Neural crest cell (in vitro differentiated cells): ENCODE data around the gene NMUR1. TPM values are rescaled to one million over a fixed set of nuclear protein-coding genes. Genes with fewer than 3 reads are reported as not detected.
A peak's percentile ranks its signal among the peaks of the same experiment; 100 is the strongest.
"Not testable (repeated sequence)": the region's sequence is repeated elsewhere in the genome, so short reads cannot be mapped to it uniquely, and the experiment has no call there.

ENCODE experiments used
- DNase-seq: peaks from one replicate; pipeline ENCODE4 v3.0.0; 2021; ENCODE audit warnings: low read depth, mixed read lengths, low spot score
- H3K27ac Mint-ChIP-seq: one replicate; pipeline ENCODE4 v1.8.0; 2021; ENCODE audit warnings: mild to moderate bottlenecking, mixed read lengths; ENCODE audit not compliant: unreplicated experiment
- H3K27me3 Mint-ChIP-seq: 2 replicates; pipeline ENCODE4 v1.8.0; 2021; ENCODE audit warnings: low read depth, mild to moderate bottlenecking, mixed read lengths
- H3K36me3 Mint-ChIP-seq: 2 replicates; pipeline ENCODE4 v1.8.0; 2021; ENCODE audit warnings: low read depth, mild to moderate bottlenecking, mixed read lengths
- H3K4me1 Mint-ChIP-seq: 2 replicates; pipeline ENCODE4 v1.8.0; 2021; ENCODE audit warnings: mixed read lengths
- H3K4me3 Mint-ChIP-seq: one replicate; pipeline ENCODE4 v1.8.0; 2021; ENCODE audit warnings: mild to moderate bottlenecking, mixed read lengths
- H3K9me3 Mint-ChIP-seq: 2 replicates; pipeline ENCODE4 v1.8.0; 2021; ENCODE audit warnings: mixed read lengths
- CTCF ChIP-seq: fragments of 200-600 bp; sonication (generic); conservative IDR thresholded peaks from 2 replicates; pipeline ENCODE4 v1.5.0; 2021; ENCODE audit warnings: antibody characterized with exemption, mild to moderate bottlenecking
- total RNA-seq: library from RNA; stranded (reverse); gene quantifications from 2 replicates; pipeline ENCODE4 v1.2.1, GENCODE V29; 2021

Gene NMUR1
- total RNA-seq, 1 donor from 2014 or later = not detected

DNA sequence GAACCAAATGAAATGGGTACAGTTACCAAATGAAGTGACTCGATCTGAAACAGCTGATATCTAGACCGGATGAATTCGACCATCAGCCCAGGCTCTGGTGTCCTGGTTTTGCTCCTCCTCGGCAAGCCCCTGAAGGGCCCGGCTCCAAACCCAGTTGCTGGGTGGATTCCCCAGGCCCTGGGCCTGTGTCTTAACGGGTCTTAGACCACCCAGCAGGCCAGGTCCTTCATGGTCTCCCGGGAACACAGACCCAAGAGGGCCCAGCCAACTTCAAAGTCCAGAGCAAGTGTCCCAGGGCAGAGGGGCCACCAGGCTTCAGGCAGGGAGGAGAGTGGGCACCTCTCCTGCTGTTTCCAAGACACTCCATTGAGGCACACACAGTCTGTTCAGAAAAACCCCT is 26.7 kb upstream of the NMUR1 start:
- Mint-ChIP-seq H3K36me3 (peaks cover 7% of the 10 kb centered on the region), H3K4me1 (peaks cover 10% of the 10 kb centered on the region), H3K27ac (no peak overlapping the region), H3K27me3 (no peaks in the 10 kb centered on the region), H3K9me3 (peaks cover 10% of the 10 kb centered on the region), H3K4me3 (no peak overlapping the region)
- DNase-seq = no peak
- TF ChIP-seq CTCF = no peak

DNA sequence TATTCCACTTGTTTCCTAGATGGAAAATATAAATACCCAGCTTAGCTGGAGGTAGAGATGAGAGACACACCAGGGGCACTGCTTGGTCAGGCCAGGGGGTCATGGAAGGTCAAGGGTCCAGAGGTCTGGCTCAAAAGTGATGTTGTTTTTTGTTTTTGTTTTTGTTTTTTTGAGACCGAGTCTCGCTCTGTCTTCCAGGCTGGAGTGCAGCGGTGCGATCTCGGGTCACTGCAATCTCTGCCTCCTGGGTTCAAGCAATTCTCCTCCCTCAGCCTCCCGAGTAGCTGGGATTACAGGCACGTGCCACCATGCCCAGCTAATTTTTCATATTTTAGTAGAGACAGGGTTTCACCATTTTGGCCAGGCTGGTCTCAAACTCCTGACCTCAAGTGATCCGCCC is 26.3 kb upstream of the NMUR1 start:
- Mint-ChIP-seq H3K4me1 (peaks cover 10% of the 10 kb centered on the region), H3K9me3 (peaks cover 10% of the 10 kb centered on the region)
- not testable (repeated sequence) for H3K4me3 Mint-ChIP-seq, H3K36me3 Mint-ChIP-seq, H3K27me3 Mint-ChIP-seq, H3K27ac Mint-ChIP-seq, DNase-seq

- no peak for DNase-seq
- TF ChIP-seq CTCF = no peak
- Mint-ChIP-seq H3K27ac (peak overlapping the region; percentile 70), H3K9me3 (peaks cover 10% of the 10 kb centered on the region), H3K36me3 (peaks cover 7% of the 10 kb centered on the region), H3K27me3 (no peaks in the 10 kb centered on the region), H3K4me3 (no peak overlapping the region), H3K4me1 (peaks cover 10% of the 10 kb centered on the region)
These were observed 24.7 kb upstream of the NMUR1 start for GRCh38 chr2:231554748-231555545.

DNA sequence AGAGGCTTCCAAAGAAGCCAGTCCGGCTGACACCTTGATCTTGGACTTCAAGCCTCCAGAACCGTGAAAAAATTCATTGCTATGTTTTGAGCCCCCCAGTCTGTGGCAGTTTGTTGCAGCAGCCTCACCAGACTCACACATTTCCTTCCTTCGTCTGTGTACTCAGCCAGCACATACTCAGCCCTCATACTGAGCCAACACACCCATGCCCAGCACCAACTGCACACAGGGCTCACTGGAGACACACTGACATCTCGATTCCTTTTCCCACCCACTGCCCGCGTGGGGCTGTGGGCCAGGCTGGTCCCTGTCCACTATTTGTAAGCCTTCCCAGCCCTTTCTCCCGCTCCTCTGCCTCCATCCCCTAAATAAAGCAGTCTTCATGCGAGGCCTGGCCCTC is 24.1 kb upstream of the NMUR1 start:
- Mint-ChIP-seq H3K27me3 (no peaks in the 10 kb centered on the region), H3K4me1 (peaks cover 10% of the 10 kb centered on the region), H3K36me3 (peaks cover 7% of the 10 kb centered on the region), H3K4me3 (no peak overlapping the region), H3K27ac (no peak overlapping the region), H3K9me3 (peaks cover 10% of the 10 kb centered on the region)
- no peak for TF ChIP-seq CTCF
- no peak for DNase-seq

DNA sequence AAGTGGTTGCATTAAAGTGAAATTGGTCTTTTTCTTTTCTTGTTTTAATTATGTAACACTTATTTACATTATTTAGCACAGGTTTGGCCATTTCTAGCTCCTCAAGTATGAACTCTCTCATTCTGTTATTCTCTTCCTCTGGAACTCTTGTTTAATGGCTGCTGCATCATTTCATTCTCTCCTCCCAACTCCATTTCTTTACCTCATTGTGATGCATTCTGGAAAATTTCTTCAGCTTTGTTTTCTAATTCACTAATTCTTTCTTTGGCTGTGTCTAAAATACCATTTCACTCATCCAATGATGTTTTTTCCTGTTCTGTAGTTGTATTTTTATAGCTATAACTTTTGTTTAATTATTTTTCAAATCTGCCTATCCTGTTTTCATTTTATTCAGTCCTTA is 22.5 kb upstream of the NMUR1 start:
- Mint-ChIP-seq H3K27me3 (no peaks in the 10 kb centered on the region), H3K4me1 (peaks cover 7% of the 10 kb centered on the region), H3K4me3 (no peak overlapping the region), H3K9me3 (peaks cover 10% of the 10 kb centered on the region), H3K36me3 (peaks cover 7% of the 10 kb centered on the region), H3K27ac (no peak overlapping the region)
- TF ChIP-seq CTCF = no peak
- DNase-seq = no peak

DNA sequence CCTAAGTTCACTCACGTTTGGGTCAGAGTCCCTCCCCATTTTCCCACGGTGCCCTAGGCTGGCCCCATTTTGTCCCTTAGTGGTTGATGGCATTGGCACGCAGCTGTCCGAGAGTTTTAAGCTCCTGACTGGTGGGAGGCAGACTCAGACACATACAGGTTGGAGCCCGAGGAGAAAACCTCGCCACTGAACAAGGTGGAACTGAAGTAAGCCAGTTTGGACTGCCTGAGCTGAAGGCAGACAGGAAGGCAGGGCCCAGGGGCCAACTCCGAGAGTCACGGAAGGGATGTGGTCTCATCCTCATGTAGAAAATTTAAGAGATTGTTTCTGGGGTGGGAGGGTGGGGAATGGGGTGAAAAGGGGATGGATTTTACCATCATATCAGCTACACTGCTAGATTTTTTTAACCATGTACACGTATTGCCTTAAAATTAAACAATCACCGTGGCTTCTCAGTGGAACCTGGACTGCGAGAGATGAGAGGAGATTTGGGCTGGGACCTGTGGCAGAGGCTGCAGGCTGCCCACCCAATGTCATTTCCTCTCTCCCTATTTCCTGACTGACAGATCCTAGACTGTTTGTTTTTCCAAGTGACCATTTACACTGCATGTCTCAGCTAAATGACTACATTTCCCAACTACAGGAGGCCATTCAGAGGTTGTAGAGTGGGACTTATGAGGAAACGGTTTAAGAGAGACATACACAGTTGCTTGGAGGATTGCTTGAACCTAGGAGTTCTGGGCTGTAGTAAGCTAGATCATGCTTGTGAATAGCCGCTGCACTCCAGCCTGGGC is 19.4 kb upstream of the NMUR1 start:
- DNase-seq = no peak
- H3K27ac Mint-ChIP-seq = no peak overlapping the region
- H3K4me1 Mint-ChIP-seq = peaks cover 8% of the 10 kb centered on the region
- H3K36me3 Mint-ChIP-seq = peaks cover 7% of the 10 kb centered on the region
- H3K4me3 Mint-ChIP-seq = no peak overlapping the region
- no peak for TF ChIP-seq CTCF
- H3K27me3 Mint-ChIP-seq = no peaks in the 10 kb centered on the region
- peaks cover 12% of the 10 kb centered on the region for H3K9me3 Mint-ChIP-seq
